Dendritic cell treated with granulocyte-macrophage colony-stimulating factor and Interleukin-4, amounts not matched to agents 40 ng/mL and 50 ng/mL, for 4 days (primary cell): ENCODE data around the gene APOE.

Source experiments
- H3K27ac Mint-ChIP-seq: one replicate; pipeline ENCODE4 v1.8.0; 2022; ENCODE audit warnings: mild to moderate bottlenecking, mixed read lengths
- H3K27me3 Mint-ChIP-seq: one replicate; pipeline ENCODE4 v1.8.0; 2022; ENCODE audit warnings: mild to moderate bottlenecking, mixed read lengths
- H3K36me3 Mint-ChIP-seq: one replicate; pipeline ENCODE4 v1.8.0; 2022; ENCODE audit warnings: low read depth, mixed read lengths
- H3K4me1 Mint-ChIP-seq: one replicate; pipeline ENCODE4 v1.8.0; 2022; ENCODE audit warnings: low read depth, mixed read lengths
- H3K4me3 Mint-ChIP-seq: one replicate; pipeline ENCODE4 v1.8.0; 2022; ENCODE audit warnings: mild to moderate bottlenecking, moderate library complexity, mixed read lengths
- H3K9me3 Mint-ChIP-seq: one replicate; pipeline ENCODE4 v1.8.0; 2022; ENCODE audit warnings: mixed read lengths
- intact Hi-C: fragments of 100-400 bp; cut with micrococcal nuclease; formaldehyde crosslinking; loops from one replicate; pipeline ENCODE4 v1.15.0; 2022

Gene APOE

GRCh38 chr19:44942067-44942571 lies 36.5 kb downstream of the APOE start, which contains the start of gene APOC4:
Gene APOC4, plus strand, starts transcription at chr19:44942237. Its CDS starts 41 bp downstream, at chr19:44942278.
- Mint-ChIP-seq H3K4me3 (no peak within 1 kb of the TSS), H3K27ac (no peak within 1 kb of the TSS), H3K9me3 (no peaks in the 10 kb centered on the region), H3K27me3 (peaks cover 3% of the 10 kb centered on the region), H3K36me3 (no peaks in the 10 kb centered on the region), H3K4me1 (peaks cover 45% of the 10 kb centered on the region)
- intact Hi-C loops = no loop called here

- intact Hi-C loops = no loop called here
- H3K27ac Mint-ChIP-seq = peak overlapping the region; percentile 88
- peak overlapping the region; percentile 20 for H3K4me3 Mint-ChIP-seq
- H3K27me3 Mint-ChIP-seq = peaks cover 3% of the 10 kb centered on the region
- no peaks in the 10 kb centered on the region for H3K9me3 Mint-ChIP-seq
- H3K4me1 Mint-ChIP-seq = peaks cover 55% of the 10 kb centered on the region
- no peaks in the 10 kb centered on the region for H3K36me3 Mint-ChIP-seq
These were observed 38.2 kb downstream of the APOE start for GRCh38 chr19:44943801-44944249.

- no peaks in the 10 kb centered on the region for H3K9me3 Mint-ChIP-seq
- intact Hi-C loops = no loop called here
- peaks cover 3% of the 10 kb centered on the region for H3K27me3 Mint-ChIP-seq
- peaks cover 12% of the 10 kb centered on the region for H3K36me3 Mint-ChIP-seq
- peaks cover 54% of the 10 kb centered on the region for H3K4me1 Mint-ChIP-seq
- H3K4me3 Mint-ChIP-seq = no peak overlapping the region
- H3K27ac Mint-ChIP-seq = peak overlapping the region; percentile 63
These were observed 41.5 kb downstream of the APOE start for GRCh38 chr19:44947041-44947581.

GRCh38 chr19:44948237-44948636 lies 42.6 kb downstream of the APOE start:
- Mint-ChIP-seq H3K27ac (peak overlapping the region; percentile 14), H3K4me1 (peaks cover 49% of the 10 kb centered on the region), H3K4me3 (no peak overlapping the region), H3K9me3 (no peaks in the 10 kb centered on the region), H3K27me3 (peaks cover 3% of the 10 kb centered on the region), H3K36me3 (peaks cover 18% of the 10 kb centered on the region)
- intact Hi-C loops = no loop called here

GRCh38 chr19:44948763-44949374 lies 43.3 kb downstream of the APOE start:
- intact Hi-C loops = no loop called here
- Mint-ChIP-seq H3K27ac (peak overlapping the region; percentile 14), H3K4me3 (no peak overlapping the region), H3K36me3 (peaks cover 20% of the 10 kb centered on the region), H3K4me1 (peaks cover 49% of the 10 kb centered on the region), H3K27me3 (peaks cover 3% of the 10 kb centered on the region), H3K9me3 (no peaks in the 10 kb centered on the region)

GRCh38 chr19:44949550-44949949 lies 44.0 kb downstream of the APOE start:
- H3K27ac Mint-ChIP-seq = no peak overlapping the region
- no peaks in the 10 kb centered on the region for H3K9me3 Mint-ChIP-seq
- intact Hi-C loops = no loop called here
- H3K27me3 Mint-ChIP-seq = peaks cover 3% of the 10 kb centered on the region
- H3K4me3 Mint-ChIP-seq = no peak overlapping the region
- peaks cover 22% of the 10 kb centered on the region for H3K36me3 Mint-ChIP-seq
- peaks cover 49% of the 10 kb centered on the region for H3K4me1 Mint-ChIP-seq

GRCh38 chr19:44951179-44952159 lies 45.9 kb downstream of the APOE start:
- intact Hi-C loops = loop anchor here (1.0 to 5.0 kb wide), 2 partner anchors 48 to 51 kb away; partner anchors contain the start of gene RELB
- no peaks in the 10 kb centered on the region for H3K27me3 Mint-ChIP-seq
- peaks cover 36% of the 10 kb centered on the region for H3K36me3 Mint-ChIP-seq
- peak overlapping the region; percentile 19 for H3K27ac Mint-ChIP-seq
- H3K4me1 Mint-ChIP-seq = peaks cover 42% of the 10 kb centered on the region
- H3K4me3 Mint-ChIP-seq = no peak overlapping the region
- no peaks in the 10 kb centered on the region for H3K9me3 Mint-ChIP-seq

- H3K9me3 Mint-ChIP-seq = no peaks in the 10 kb centered on the region
- H3K36me3 Mint-ChIP-seq = peaks cover 41% of the 10 kb centered on the region
- H3K27ac Mint-ChIP-seq = peak overlapping the region; percentile 95
- H3K4me3 Mint-ChIP-seq = peak overlapping the region; percentile 94
- intact Hi-C loops = loop anchor here (2.0 to 5.0 kb wide), 2 partner anchors 48 to 63 kb away; partner anchors contain the start of genes RELB and TOMM40
- H3K4me1 Mint-ChIP-seq = peaks cover 42% of the 10 kb centered on the region
- H3K27me3 Mint-ChIP-seq = no peaks in the 10 kb centered on the region
These were observed 48.7 kb downstream of the APOE start for GRCh38 chr19:44954278-44954648.

GRCh38 chr19:44954649-44955504 lies 49.3 kb downstream of the APOE start, which contains the start of gene CLPTM1:
Gene CLPTM1, plus strand, starts transcription at chr19:44955380. Its CDS starts 16 bp downstream, at chr19:44955396.
- Mint-ChIP-seq H3K4me1 (peaks cover 45% of the 10 kb centered on the region), H3K27me3 (no peaks in the 10 kb centered on the region), H3K36me3 (peaks cover 43% of the 10 kb centered on the region), H3K4me3 (peak within 1 kb of the TSS; percentile 94), H3K9me3 (no peaks in the 10 kb centered on the region), H3K27ac (peak within 1 kb of the TSS; percentile 95)
- intact Hi-C loops = loop anchor here (2.0 to 5.0 kb wide), 2 partner anchors 47 to 64 kb away; partner anchors contain the start of genes RELB and TOMM40

GRCh38 chr19:44955505-44956439 lies 50.2 kb downstream of the APOE start:
- Mint-ChIP-seq H3K9me3 (no peaks in the 10 kb centered on the region), H3K36me3 (peaks cover 44% of the 10 kb centered on the region), H3K4me3 (peak overlapping the region; percentile 94), H3K27me3 (no peaks in the 10 kb centered on the region), H3K4me1 (peaks cover 54% of the 10 kb centered on the region), H3K27ac (peak overlapping the region; percentile 95)
- intact Hi-C loops = loop anchor here (2.0 kb wide), 1 partner anchor 65 kb away; the partner anchor contains the start of gene TOMM40

- H3K4me1 Mint-ChIP-seq = peaks cover 67% of the 10 kb centered on the region
- peak overlapping the region; percentile 20 for H3K27ac Mint-ChIP-seq
- no peak overlapping the region for H3K4me3 Mint-ChIP-seq
- H3K27me3 Mint-ChIP-seq = no peaks in the 10 kb centered on the region
- intact Hi-C loops = no loop called here
- H3K9me3 Mint-ChIP-seq = no peaks in the 10 kb centered on the region
- peaks cover 61% of the 10 kb centered on the region for H3K36me3 Mint-ChIP-seq
These were observed 51.9 kb downstream of the APOE start for GRCh38 chr19:44957526-44957925.

GRCh38 chr19:44958090-44958489 lies 52.5 kb downstream of the APOE start:
- no peaks in the 10 kb centered on the region for H3K27me3 Mint-ChIP-seq
- no peaks in the 10 kb centered on the region for H3K9me3 Mint-ChIP-seq
- peaks cover 62% of the 10 kb centered on the region for H3K36me3 Mint-ChIP-seq
- no peak overlapping the region for H3K4me3 Mint-ChIP-seq
- intact Hi-C loops = no loop called here
- H3K27ac Mint-ChIP-seq = peak overlapping the region; percentile 20
- H3K4me1 Mint-ChIP-seq = peaks cover 67% of the 10 kb centered on the region
